HPDE6-E6E7 (cell line): ENCODE results near the gene RPL35.
A peak's percentile ranks its signal among the peaks of the same experiment; 100 is the strongest.

Experiments
- DNase-seq: peaks from one replicate; pipeline ENCODE4 v3.0.0; 2011; ENCODE audit warnings: missing footprints; ENCODE audit errors: extremely low spot score

The RPL35 gene

DNA sequence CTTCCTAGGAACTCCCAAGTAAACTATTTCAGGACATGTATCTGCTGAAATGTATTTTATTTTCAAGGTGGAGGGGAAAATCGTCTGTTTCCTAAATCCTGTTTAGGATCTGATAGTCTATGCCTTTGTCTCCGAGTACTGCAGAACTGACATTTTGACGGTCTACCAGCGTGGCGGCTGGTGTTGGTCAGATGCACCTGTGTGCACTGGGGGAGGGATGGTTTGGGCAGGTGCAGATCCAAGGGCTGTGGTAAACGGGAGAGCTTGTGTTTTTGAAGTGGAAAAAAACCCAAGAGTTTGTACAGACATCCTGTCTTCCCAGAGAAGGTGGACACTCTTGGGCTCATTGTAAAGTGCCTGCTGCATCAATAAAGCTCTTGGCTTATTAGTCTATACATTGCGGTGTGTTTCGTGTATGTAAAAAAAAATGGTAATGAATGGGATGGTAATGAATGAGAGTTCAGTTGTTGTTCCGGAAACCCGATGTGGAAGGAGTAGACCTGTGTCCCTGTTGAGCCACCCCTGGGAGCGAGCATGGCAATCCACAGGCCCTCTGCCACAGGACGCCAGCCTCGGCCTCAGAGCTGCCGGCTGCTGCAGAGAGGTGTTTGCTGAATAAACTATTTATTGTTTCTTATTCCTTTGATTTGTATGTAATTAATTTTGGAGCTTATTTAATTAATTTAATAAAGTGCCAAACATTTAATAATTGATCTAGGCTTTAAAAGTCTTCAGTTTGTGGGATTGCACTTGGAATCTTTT lies 15.4 kb upstream of the RPL35 start:
- no peak for DNase-seq

GRCh38 chr9:124875501-124875900 lies 13.7 kb upstream of the RPL35 start:
- DNase-seq, result no peak

GRCh38 chr9:124873664-124874063 lies 11.9 kb upstream of the RPL35 start:
- no peak for DNase-seq

DNA sequence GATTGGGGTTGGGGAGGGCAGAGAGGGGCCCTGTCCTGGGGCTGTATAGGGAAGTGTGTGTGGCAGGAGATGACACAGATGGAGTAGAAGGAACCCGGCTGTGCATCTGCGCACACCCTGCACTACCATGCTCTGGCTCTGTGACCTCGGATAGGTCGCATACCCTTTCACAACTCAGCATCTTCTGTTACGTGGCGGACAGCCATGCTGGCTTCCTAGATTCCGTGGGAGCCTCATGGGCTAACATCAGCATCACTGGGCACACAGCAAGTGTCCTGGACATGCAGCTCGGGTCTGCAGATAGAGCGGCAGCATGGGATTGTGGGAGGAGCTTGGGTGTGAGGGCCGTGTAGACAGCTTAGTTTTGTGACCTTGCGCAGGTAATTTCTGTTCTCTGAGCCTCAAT lies 9.4 kb upstream of the RPL35 start:
- no peak for DNase-seq

- DNase-seq, result no peak
Measured at GRCh38 chr9:124870723-124871122, 9.0 kb upstream of the RPL35 start.

GRCh38 chr9:124869986-124870560 lies 8.3 kb upstream of the RPL35 start:
- DNase-seq, result no peak

- no peak for DNase-seq
Measured at GRCh38 chr9:124869466-124869985, 7.8 kb upstream of the RPL35 start.

- DNase-seq, result peak; percentile 88
Measured at GRCh38 chr9:124868511-124869465, 7.0 kb upstream of the RPL35 start.

DNA sequence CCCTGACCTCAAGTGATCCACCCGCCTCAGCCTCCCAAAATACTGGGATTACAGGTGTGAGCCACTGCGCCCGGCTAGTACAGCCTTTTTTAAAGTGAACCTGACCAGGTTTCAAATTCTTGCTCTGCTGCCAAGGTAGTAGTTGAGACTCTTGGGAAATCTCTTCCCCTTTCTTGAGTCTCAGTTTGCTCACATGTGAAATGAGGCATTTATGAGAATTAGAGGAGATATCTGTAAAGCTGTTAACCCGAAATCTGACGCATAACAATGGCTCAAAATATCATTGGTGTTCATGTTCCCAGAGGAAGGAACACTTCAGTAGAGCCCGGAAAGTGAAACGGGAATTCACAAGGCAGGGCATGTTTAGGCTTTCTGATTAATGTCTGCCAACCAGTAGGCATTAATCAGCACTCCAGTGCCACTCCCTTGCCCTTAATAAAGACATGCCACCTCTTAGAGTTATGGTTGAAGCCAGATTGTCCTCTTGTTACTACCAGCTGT lies 1.7 kb upstream of the RPL35 start:
- DNase-seq, result peak; percentile 79

DNA sequence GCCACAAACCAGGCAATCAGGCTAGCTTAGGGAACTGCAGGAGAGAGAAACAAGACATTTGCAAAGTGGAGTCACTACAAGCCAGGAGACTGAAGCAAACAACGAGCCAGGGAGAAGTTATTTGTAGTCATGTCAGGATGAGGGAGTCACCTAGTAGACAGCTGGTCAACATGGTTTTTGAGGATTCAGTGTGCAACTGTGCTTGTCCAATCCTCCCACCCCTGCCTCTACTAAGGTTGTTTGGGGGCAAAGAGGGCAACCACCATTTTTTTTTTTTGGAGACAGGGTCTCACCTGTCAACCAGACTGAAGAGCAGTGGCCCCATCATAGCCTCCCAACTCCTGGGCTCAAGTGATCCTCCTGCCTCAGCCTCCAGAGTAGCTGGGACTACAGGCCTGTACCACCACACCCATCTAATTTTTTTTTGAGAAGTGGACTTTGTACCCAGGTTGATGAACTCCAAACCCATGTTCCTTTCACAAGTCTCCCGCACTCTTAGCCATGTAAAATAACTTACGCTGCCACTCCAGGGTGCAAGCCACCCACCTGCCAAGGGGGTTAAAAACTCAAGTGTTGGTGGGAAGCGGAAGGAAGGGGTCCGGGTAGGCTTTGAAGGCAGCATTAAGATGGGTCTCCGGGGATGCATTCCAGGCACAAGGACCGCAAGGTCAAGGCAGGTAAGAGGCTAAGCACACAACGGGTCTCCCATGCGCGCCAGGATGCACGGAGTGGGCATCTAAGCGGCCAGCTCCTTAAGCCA lies 995 bp downstream of the RPL35 start:
- DNase-seq, result no peak

- DNase-seq, result no peak
Measured at GRCh38 chr9:124859803-124860581, 1.8 kb downstream of the RPL35 start.

GRCh38 chr9:124858330-124859046 lies 3.3 kb downstream of the RPL35 start:
- DNase-seq, result no peak

GRCh38 chr9:124857533-124858162 lies 4.1 kb downstream of the RPL35 start:
- no peak for DNase-seq

GRCh38 chr9:124855944-124856765 lies 5.6 kb downstream of the RPL35 start:
- no peak for DNase-seq

DNA sequence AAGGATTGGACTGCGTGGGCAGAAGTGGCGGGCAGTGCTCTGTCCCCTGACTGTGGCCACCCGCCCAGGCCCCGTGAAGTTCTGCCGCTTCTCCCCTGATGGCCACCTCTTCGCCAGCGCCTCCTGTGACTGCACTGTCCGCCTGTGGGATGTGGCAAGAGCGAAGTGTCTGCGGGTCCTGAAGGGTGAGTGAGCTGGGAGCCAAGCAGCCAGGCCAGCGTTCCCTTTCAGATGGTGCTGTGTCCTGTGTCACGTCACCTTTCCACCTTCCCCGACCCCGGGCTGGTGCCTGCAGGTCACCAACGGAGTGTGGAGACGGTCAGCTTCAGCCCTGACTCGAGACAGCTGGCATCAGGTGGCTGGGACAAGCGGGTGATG lies 6.2 kb downstream of the RPL35 start:
- no peak for DNase-seq

DNA sequence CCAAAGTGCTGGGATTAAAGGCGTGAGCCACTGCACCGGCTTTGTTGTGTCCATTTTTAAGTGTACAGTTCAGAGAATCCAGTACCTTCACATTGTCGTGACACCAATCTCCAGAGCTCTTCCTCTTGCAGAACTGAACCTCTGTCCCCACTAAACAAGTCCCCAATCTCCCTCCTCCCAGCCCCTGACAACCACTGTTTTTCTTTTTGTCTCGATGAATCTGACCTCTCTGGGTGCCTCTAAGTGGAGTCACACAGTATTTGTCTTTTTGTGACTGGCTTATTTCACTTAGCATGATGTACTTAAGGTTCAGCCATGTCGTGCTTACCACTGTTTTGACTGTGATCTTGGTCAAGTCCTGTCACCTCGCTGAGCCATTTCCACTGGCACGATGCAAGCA lies 6.9 kb downstream of the RPL35 start:
- no peak for DNase-seq

- DNase-seq, result no peak
Measured at GRCh38 chr9:124854161-124854560, 7.6 kb downstream of the RPL35 start.

GRCh38 chr9:124853605-124854143 lies 8.1 kb downstream of the RPL35 start:
- no peak for DNase-seq
